ENCODE results near the gene ADGRL1.
"Not testable (repeated sequence)": the region's sequence is repeated elsewhere in the genome, so short reads cannot be mapped to it uniquely, and the experiment has no call there.

The ADGRL1 gene

GRCh38 chr19:14205452-14206287, at the start of gene ADGRL1:
Gene ADGRL1 (minus strand): TSS chr19:14206169. CDS start chr19:14183602, 22,567 bp downstream.
- peak; percentile 49 for DNase-seq (ENCODE audit: low spot score)

GRCh38 chr19:14255316-14255715, 49.3 kb upstream of the ADGRL1 start:
- not testable (repeated sequence) for DNase-seq (ENCODE audit: low spot score)

- DNase-seq (ENCODE audit: low spot score): not testable (repeated sequence)
Measured at GRCh38 chr19:14253822-14254599, 48.0 kb upstream of the ADGRL1 start.

GRCh38 chr19:14252136-14252535, 46.2 kb upstream of the ADGRL1 start:
- not testable (repeated sequence) for DNase-seq (ENCODE audit: low spot score)

GRCh38 chr19:14250870-14251269, 44.9 kb upstream of the ADGRL1 start:
- no peak for DNase-seq (ENCODE audit: low spot score)

- not testable (repeated sequence) for DNase-seq (ENCODE audit: low spot score)
Measured at GRCh38 chr19:14250315-14250714, 44.3 kb upstream of the ADGRL1 start.

GRCh38 chr19:14249891-14250290, 43.9 kb upstream of the ADGRL1 start:
- not testable (repeated sequence) for DNase-seq (ENCODE audit: low spot score)

- peak; percentile 48 for DNase-seq (ENCODE audit: low spot score)
Measured at GRCh38 chr19:14249012-14249754, 43.2 kb upstream of the ADGRL1 start.

GRCh38 chr19:14248578-14249011, 42.6 kb upstream of the ADGRL1 start:
- DNase-seq (ENCODE audit: low spot score): peak; percentile 82

GRCh38 chr19:14247548-14248471, 41.8 kb upstream of the ADGRL1 start:
- peak; percentile 43 for DNase-seq (ENCODE audit: low spot score)

GRCh38 chr19:14247205-14247547, 41.2 kb upstream of the ADGRL1 start:
- not testable (repeated sequence) for DNase-seq (ENCODE audit: low spot score)

- not testable (repeated sequence) for DNase-seq (ENCODE audit: low spot score)
Measured at GRCh38 chr19:14244393-14244792, 38.4 kb upstream of the ADGRL1 start.

GRCh38 chr19:14243718-14244117, 37.7 kb upstream of the ADGRL1 start:
- not testable (repeated sequence) for DNase-seq (ENCODE audit: low spot score)

GRCh38 chr19:14237014-14237941, 31.3 kb upstream of the ADGRL1 start:
- DNase-seq (ENCODE audit: low spot score): no peak

- not testable (repeated sequence) for DNase-seq (ENCODE audit: low spot score)
Measured at GRCh38 chr19:14232945-14233344, 27.0 kb upstream of the ADGRL1 start.

GRCh38 chr19:14228446-14229071, 22.6 kb upstream of the ADGRL1 start:
- DNase-seq (ENCODE audit: low spot score): not testable (repeated sequence)

GRCh38 chr19:14226498-14226897, 20.5 kb upstream of the ADGRL1 start:
- DNase-seq (ENCODE audit: low spot score): not testable (repeated sequence)

GRCh38 chr19:14222886-14223285, 16.9 kb upstream of the ADGRL1 start:
- DNase-seq (ENCODE audit: low spot score): no peak

GRCh38 chr19:14221345-14221744, 15.4 kb upstream of the ADGRL1 start:
- DNase-seq (ENCODE audit: low spot score): not testable (repeated sequence)

Measured in D341Med (cell line).